B cell (primary cell): ENCODE data around the gene SEMA3B.

ENCODE experiments used
- CTCF ChIP-seq: fragments of 200-600 bp; IDR thresholded peaks from one replicate; pipeline ENCODE4 v1.8.0; 2022; ENCODE audit warnings: antibody characterized with exemption, mild to moderate bottlenecking
- EZH2 ChIP-seq: IDR thresholded peaks from 2 replicates; pipeline ENCODE4 v1.6.1; 2012; ENCODE audit warnings: borderline replicate concordance, low read depth, mild to moderate bottlenecking, moderate library complexity, low read length; ENCODE audit not compliant: insufficient read depth, poor library complexity, severe bottlenecking

- TF ChIP-seq CTCF, result no peak
- TF ChIP-seq EZH2, result no peak
Measured at GRCh38 chr3:50275141-50275995, 6.4 kb downstream of the SEMA3B start.
